ENCODE measurements around the gene NRIP1.

DNA sequence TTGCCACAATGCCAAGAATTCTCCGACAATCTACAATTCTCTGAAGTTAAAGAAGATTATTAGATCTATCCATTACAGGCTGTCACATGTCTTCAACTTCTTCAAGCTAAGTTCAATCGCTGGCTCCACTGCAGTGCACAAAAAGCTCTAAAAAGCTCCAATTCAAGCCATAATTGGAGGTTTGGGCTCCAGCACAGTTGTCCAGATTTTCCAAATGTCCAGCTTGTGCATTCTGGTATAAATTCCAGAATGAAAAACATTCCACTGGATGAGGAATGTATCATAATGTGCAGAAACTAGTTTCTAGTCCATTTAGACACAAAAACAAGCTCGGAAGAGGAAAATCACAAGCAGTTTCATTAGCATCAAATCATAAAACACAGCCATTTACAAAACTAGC is 138.6 kb downstream of the NRIP1 start:
- TF ChIP-seq POLR2A (IDR thresholded peaks at IDR 0.05), result no peak
- no peak for TF ChIP-seq POLR2AphosphoS5 (IDR thresholded peaks at IDR 0.05)
- TF ChIP-seq, protein P1, sequence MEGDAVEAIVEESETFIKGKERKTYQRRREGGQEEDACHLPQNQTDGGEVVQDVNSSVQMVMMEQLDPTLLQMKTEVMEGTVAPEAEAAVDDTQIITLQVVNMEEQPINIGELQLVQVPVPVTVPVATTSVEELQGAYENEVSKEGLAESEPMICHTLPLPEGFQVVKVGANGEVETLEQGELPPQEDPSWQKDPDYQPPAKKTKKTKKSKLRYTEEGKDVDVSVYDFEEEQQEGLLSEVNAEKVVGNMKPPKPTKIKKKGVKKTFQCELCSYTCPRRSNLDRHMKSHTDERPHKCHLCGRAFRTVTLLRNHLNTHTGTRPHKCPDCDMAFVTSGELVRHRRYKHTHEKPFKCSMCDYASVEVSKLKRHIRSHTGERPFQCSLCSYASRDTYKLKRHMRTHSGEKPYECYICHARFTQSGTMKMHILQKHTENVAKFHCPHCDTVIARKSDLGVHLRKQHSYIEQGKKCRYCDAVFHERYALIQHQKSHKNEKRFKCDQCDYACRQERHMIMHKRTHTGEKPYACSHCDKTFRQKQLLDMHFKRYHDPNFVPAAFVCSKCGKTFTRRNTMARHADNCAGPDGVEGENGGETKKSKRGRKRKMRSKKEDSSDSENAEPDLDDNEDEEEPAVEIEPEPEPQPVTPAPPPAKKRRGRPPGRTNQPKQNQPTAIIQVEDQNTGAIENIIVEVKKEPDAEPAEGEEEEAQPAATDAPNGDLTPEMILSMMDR (IDR thresholded peaks at IDR 0.05), result no peak
- TF ChIP-seq EP300 (IDR thresholded peaks at IDR 0.05), result no peak
